ENCODE data around the gene RSPH9. TPM values are rescaled to one million over a fixed set of nuclear protein-coding genes. Genes with fewer than 3 reads are reported as not detected.

RSPH9 gene
- total RNA-seq, 1 donor from 2014 or later: under 0.01 TPM

GRCh38 chr6:43608807-43609206, 36.0 kb upstream of the RSPH9 start:
- no peak for FAIRE-seq
- Histone ChIP-seq H3K4me3 (ENCODE audit: low read depth, low read length) (no peak overlapping the region), H3K36me3 (ENCODE audit: control insufficient read depth, insufficient read depth, low read length) (peaks cover 14% of the 10 kb centered on the region), H3K27me3 (ENCODE audit: control insufficient read depth, insufficient read depth, low read length) (no peaks in the 10 kb centered on the region)
- DNase-seq (ENCODE audit: low read depth): no peak
- no peak for TF ChIP-seq CTCF (IDR thresholded peaks at IDR 0.05; ENCODE audit: insufficient read depth, low read length, severe bottlenecking)

GRCh38 chr6:43609402-43609801, 35.4 kb upstream of the RSPH9 start:
- Histone ChIP-seq H3K4me3 (ENCODE audit: low read depth, low read length) (no peak overlapping the region), H3K27me3 (ENCODE audit: control insufficient read depth, insufficient read depth, low read length) (no peaks in the 10 kb centered on the region), H3K36me3 (ENCODE audit: control insufficient read depth, insufficient read depth, low read length) (peaks cover 16% of the 10 kb centered on the region)
- DNase-seq (ENCODE audit: low read depth) (no peak), FAIRE-seq (no peak)
- no peak for TF ChIP-seq CTCF (IDR thresholded peaks at IDR 0.05; ENCODE audit: insufficient read depth, low read length, severe bottlenecking)

- Histone ChIP-seq H3K4me3 (ENCODE audit: low read depth, low read length) (no peak overlapping the region), H3K36me3 (ENCODE audit: control insufficient read depth, insufficient read depth, low read length) (peaks cover 10% of the 10 kb centered on the region), H3K27me3 (ENCODE audit: control insufficient read depth, insufficient read depth, low read length) (no peaks in the 10 kb centered on the region)
- DNase-seq (ENCODE audit: low read depth): no peak
- FAIRE-seq: no peak
- no peak for TF ChIP-seq CTCF (IDR thresholded peaks at IDR 0.05; ENCODE audit: insufficient read depth, low read length, severe bottlenecking)
Measured at GRCh38 chr6:43610431-43610830, 34.4 kb upstream of the RSPH9 start.

- no peak overlapping the region for H3K4me3 ChIP-seq (ENCODE audit: low read depth, low read length)
- no peaks in the 10 kb centered on the region for H3K27me3 ChIP-seq (ENCODE audit: control insufficient read depth, insufficient read depth, low read length)
- DNase-seq (ENCODE audit: low read depth) (no peak), FAIRE-seq (no peak)
- no peak for TF ChIP-seq CTCF (IDR thresholded peaks at IDR 0.05; ENCODE audit: insufficient read depth, low read length, severe bottlenecking)
- H3K36me3 ChIP-seq (ENCODE audit: control insufficient read depth, insufficient read depth, low read length): peaks cover 10% of the 10 kb centered on the region
Measured at GRCh38 chr6:43613721-43614395, 31.0 kb upstream of the RSPH9 start.

- TF ChIP-seq CTCF (IDR thresholded peaks at IDR 0.05; ENCODE audit: insufficient read depth, low read length, severe bottlenecking): no peak
- H3K27me3 ChIP-seq (ENCODE audit: control insufficient read depth, insufficient read depth, low read length): no peaks in the 10 kb centered on the region
- no peak for FAIRE-seq
- H3K4me3 ChIP-seq (ENCODE audit: low read depth, low read length): no peak overlapping the region
- no peak for DNase-seq (ENCODE audit: low read depth)
- H3K36me3 ChIP-seq (ENCODE audit: control insufficient read depth, insufficient read depth, low read length): peaks cover 10% of the 10 kb centered on the region
Measured at GRCh38 chr6:43614396-43614730, 30.5 kb upstream of the RSPH9 start.
